DOHH2 (cell line): ENCODE data around the gene GNS.

Experiments used
- H3F3A ChIP-seq: fragments of 200-600 bp; sonication (generic), shearing (Covaris generic); 2 replicates; pipeline ENCODE4 v1.6.0; 2016; ENCODE audit warnings: antibody characterized with exemption, mild to moderate bottlenecking; ENCODE audit not compliant: control insufficient read depth, insufficient read depth
- H3K27ac ChIP-seq: fragments of 200-600 bp; sonication (generic); 2 replicates; pipeline ENCODE4 v1.5.1; 2014; ENCODE audit warnings: low read depth, mild to moderate bottlenecking, low read length, moderate library complexity
- H3K27me3 ChIP-seq: fragments of 200-600 bp; sonication (generic); 2 replicates; pipeline ENCODE4 v1.6.1; 2014; ENCODE audit warnings: mild to moderate bottlenecking, low read length, mixed read lengths; ENCODE audit not compliant: control insufficient read depth
- H3K36me3 ChIP-seq: fragments of 200-600 bp; sonication (generic); 2 replicates; pipeline ENCODE4 v1.6.1; 2014; ENCODE audit warnings: mild to moderate bottlenecking, low read length, moderate library complexity, mixed read lengths; ENCODE audit not compliant: control insufficient read depth
- H3K4me1 ChIP-seq: fragments of 200-600 bp; sonication (generic); 2 replicates; pipeline ENCODE4 v1.6.1; 2014; ENCODE audit warnings: mild to moderate bottlenecking, low read length, mixed read lengths; ENCODE audit not compliant: control insufficient read depth
- H3K4me2 ChIP-seq: fragments of 200-600 bp; sonication (generic); 2 replicates; pipeline ENCODE4 v1.6.0; 2014; ENCODE audit warnings: mild to moderate bottlenecking, low read length, moderate library complexity
- H3K4me3 ChIP-seq: fragments of 200-600 bp; sonication (generic); 2 replicates; pipeline ENCODE4 v1.5.1; 2014; ENCODE audit warnings: mild to moderate bottlenecking, low read length, mixed read lengths
- H3K79me2 ChIP-seq: fragments of 200-600 bp; sonication (generic); 2 replicates; pipeline ENCODE4 v1.6.1; 2014; ENCODE audit warnings: mild to moderate bottlenecking, low read length, mixed read lengths; ENCODE audit not compliant: control insufficient read depth
- H3K9me2 ChIP-seq: fragments of 200-600 bp; sonication (generic); replicated peaks from 2 replicates; pipeline ENCODE4 v1.6.1; 2014; ENCODE audit warnings: mild to moderate bottlenecking, low read length, mixed read lengths; ENCODE audit not compliant: control insufficient read depth
- H3K9me3 ChIP-seq: fragments of 200-600 bp; sonication (generic); 2 replicates; pipeline ENCODE4 v1.6.1; 2014; ENCODE audit warnings: antibody characterized with exemption, low read length, mixed read lengths; ENCODE audit not compliant: control insufficient read depth, insufficient read depth
- H4K20me1 ChIP-seq: fragments of 200-600 bp; sonication (generic); 2 replicates; pipeline ENCODE4 v1.6.0; 2014; ENCODE audit warnings: low read depth, mild to moderate bottlenecking, antibody characterized with exemption, low read length, moderate library complexity; ENCODE audit not compliant: control insufficient read depth, insufficient read depth
- EZH2phosphoT487 ChIP-seq: fragments of 200-600 bp; sonication (generic); IDR thresholded peaks from 2 replicates; pipeline ENCODE4 v1.6.1; 2017; ENCODE audit warnings: borderline replicate concordance, mild to moderate bottlenecking, antibody characterized with exemption, low read length, moderate library complexity, mixed read lengths
- TF ChIP-seq, protein P1 (sequence below): fragments of 200-600 bp; sonication (generic); IDR thresholded peaks from one replicate; pipeline ENCODE4 v1.5.1; 2014; ENCODE audit warnings: antibody characterized with exemption, mild to moderate bottlenecking, low read depth, low read length; ENCODE audit not compliant: poor library complexity, severe bottlenecking

Gene GNS

DNA sequence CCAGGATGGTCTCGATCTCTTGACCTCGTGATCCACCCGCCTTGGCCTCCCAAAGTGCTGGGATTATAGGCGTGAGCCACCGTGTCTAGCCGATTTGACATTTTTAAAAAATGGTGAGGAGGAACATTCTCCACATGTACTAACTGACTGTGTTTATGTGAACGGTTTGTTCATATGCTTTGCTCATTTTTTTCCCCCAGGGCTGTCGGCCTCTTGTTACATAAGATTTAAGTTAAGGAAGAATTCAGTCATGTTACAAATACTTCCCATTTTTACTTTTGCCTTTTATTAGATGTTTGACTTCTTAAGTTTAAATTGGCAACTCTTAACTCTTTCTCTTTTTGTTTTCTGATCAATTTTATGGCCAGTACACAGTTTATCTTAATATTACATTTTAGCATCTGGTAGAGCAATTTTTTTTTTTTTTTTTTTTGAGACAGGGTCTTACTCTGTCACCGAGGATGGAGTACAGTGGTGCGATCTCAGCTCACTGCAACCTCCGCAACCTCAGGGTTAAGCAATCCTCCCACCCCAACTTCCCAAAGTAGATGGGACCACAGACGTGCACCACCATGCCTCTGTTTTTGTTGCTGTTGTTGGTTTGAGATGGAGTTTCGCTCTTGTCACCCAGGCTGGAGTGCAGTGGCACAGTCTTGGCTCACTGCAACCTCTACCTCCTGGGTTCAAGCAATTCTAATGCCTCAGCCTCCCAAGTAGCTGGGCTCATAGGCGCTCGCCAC lies 9.6 kb downstream of the GNS start:
- no peaks in the 10 kb centered on the region for H3K79me2 ChIP-seq
- no peak overlapping the region for H3K4me2 ChIP-seq
- no peaks in the 10 kb centered on the region for H3K9me2 ChIP-seq
- H3K27me3 ChIP-seq, result no peaks in the 10 kb centered on the region
- H3K4me3 ChIP-seq, result no peak overlapping the region
- TF ChIP-seq EZH2phosphoT487, result no peak
- TF ChIP-seq, protein P1, sequence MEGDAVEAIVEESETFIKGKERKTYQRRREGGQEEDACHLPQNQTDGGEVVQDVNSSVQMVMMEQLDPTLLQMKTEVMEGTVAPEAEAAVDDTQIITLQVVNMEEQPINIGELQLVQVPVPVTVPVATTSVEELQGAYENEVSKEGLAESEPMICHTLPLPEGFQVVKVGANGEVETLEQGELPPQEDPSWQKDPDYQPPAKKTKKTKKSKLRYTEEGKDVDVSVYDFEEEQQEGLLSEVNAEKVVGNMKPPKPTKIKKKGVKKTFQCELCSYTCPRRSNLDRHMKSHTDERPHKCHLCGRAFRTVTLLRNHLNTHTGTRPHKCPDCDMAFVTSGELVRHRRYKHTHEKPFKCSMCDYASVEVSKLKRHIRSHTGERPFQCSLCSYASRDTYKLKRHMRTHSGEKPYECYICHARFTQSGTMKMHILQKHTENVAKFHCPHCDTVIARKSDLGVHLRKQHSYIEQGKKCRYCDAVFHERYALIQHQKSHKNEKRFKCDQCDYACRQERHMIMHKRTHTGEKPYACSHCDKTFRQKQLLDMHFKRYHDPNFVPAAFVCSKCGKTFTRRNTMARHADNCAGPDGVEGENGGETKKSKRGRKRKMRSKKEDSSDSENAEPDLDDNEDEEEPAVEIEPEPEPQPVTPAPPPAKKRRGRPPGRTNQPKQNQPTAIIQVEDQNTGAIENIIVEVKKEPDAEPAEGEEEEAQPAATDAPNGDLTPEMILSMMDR, result no peak
- H3K27ac ChIP-seq, result no peak overlapping the region
- H3F3A ChIP-seq, result no peaks in the 10 kb centered on the region
- H3K4me1 ChIP-seq, result no peaks in the 10 kb centered on the region
- H3K36me3 ChIP-seq, result peaks cover 10% of the 10 kb centered on the region; the same call in 1 of the 2 replicates
- H4K20me1 ChIP-seq, result no peaks in the 10 kb centered on the region
- H3K9me3 ChIP-seq, result no peaks in the 10 kb centered on the region

DNA sequence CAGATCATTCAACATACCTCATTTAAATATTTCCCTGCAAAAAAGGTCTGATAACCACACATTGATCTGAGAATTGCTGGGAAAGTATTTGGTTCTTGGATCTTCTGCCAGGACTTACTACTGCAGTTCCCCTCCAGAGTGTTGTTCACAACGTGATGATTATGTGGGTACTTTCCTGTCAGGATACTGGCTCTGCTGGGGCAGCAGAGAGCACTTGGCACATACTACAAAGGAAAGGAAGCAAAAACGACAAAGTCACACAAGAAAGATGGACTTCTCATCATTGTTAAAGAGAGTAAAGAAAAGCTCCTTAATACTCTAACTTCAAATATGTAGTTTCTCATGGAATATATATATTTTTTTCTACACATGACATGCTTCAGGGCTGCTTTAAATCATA lies 11.5 kb downstream of the GNS start:
- peaks cover 24% of the 10 kb centered on the region for H3K36me3 ChIP-seq
- no peaks in the 10 kb centered on the region for H3K4me1 ChIP-seq
- no peak overlapping the region for H3K4me3 ChIP-seq
- no peak overlapping the region for H3K27ac ChIP-seq
- H4K20me1 ChIP-seq, result no peaks in the 10 kb centered on the region
- no peaks in the 10 kb centered on the region for H3K9me3 ChIP-seq
- no peaks in the 10 kb centered on the region for H3K9me2 ChIP-seq
- H3K4me2 ChIP-seq, result no peak overlapping the region
- no peaks in the 10 kb centered on the region for H3K79me2 ChIP-seq
- no peaks in the 10 kb centered on the region for H3K27me3 ChIP-seq
- TF ChIP-seq, protein P1, result no peak
- no peak for TF ChIP-seq EZH2phosphoT487
- H3F3A ChIP-seq, result no peaks in the 10 kb centered on the region

DNA sequence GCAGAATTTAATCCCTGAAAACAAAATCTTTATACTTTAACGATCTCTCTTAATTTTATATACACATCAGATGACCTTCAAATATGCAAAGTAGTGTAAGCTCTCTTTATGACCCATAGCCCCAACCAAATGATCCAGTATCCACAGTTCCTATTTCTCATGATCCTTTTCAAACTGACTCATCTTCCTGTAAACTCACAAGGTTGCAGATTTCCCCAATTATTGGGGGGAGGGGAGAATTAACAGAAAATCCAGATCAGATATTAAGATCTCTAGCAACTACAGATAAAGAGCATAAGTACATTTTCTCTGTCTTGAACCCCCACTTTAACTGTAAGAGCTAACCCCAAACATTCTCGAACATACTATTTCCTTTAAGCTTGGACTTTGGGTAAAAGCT lies 12.5 kb downstream of the GNS start:
- Histone ChIP-seq H3K4me1 (no peaks in the 10 kb centered on the region), H3F3A (no peaks in the 10 kb centered on the region), H3K9me3 (no peaks in the 10 kb centered on the region), H3K27me3 (no peaks in the 10 kb centered on the region), H3K4me3 (no peak overlapping the region), H3K9me2 (no peaks in the 10 kb centered on the region), H3K79me2 (no peaks in the 10 kb centered on the region), H3K27ac (no peak overlapping the region), H3K4me2 (no peak overlapping the region), H4K20me1 (no peaks in the 10 kb centered on the region), H3K36me3 (peaks cover 26% of the 10 kb centered on the region)
- TF ChIP-seq, protein P1, result no peak
- no peak for TF ChIP-seq EZH2phosphoT487
